ENCODE measurements around the gene C11orf42. TPM values are rescaled to one million over a fixed set of nuclear protein-coding genes. Genes with fewer than 3 reads are reported as not detected.
A peak's percentile ranks its signal among the peaks of the same experiment; 100 is the strongest.

C11orf42 gene
- polyA plus RNA-seq, 2 of the 4 experiments (the other 2 are of a cell fraction), result not detected

DNA sequence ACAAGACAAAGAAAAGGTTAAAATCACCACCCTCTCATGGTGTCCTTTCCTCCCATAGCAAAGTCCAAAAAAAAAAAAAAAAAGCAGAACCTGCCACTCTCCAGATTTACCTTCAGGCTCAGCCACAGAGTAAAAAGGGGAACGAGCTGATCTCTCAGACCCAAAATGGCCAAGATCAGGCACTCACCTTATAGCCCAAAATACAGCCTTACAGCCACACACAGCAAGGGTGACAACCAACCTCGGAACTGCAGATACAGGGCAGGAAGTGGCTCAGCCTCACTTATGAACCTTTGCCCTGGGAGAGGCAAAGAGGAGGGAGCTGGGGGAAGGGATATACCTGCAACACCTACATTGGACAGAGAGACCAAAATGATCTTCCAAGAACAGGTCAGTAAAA lies 24.6 kb downstream of the C11orf42 start (continued):
- TF ChIP-seq, protein P1, sequence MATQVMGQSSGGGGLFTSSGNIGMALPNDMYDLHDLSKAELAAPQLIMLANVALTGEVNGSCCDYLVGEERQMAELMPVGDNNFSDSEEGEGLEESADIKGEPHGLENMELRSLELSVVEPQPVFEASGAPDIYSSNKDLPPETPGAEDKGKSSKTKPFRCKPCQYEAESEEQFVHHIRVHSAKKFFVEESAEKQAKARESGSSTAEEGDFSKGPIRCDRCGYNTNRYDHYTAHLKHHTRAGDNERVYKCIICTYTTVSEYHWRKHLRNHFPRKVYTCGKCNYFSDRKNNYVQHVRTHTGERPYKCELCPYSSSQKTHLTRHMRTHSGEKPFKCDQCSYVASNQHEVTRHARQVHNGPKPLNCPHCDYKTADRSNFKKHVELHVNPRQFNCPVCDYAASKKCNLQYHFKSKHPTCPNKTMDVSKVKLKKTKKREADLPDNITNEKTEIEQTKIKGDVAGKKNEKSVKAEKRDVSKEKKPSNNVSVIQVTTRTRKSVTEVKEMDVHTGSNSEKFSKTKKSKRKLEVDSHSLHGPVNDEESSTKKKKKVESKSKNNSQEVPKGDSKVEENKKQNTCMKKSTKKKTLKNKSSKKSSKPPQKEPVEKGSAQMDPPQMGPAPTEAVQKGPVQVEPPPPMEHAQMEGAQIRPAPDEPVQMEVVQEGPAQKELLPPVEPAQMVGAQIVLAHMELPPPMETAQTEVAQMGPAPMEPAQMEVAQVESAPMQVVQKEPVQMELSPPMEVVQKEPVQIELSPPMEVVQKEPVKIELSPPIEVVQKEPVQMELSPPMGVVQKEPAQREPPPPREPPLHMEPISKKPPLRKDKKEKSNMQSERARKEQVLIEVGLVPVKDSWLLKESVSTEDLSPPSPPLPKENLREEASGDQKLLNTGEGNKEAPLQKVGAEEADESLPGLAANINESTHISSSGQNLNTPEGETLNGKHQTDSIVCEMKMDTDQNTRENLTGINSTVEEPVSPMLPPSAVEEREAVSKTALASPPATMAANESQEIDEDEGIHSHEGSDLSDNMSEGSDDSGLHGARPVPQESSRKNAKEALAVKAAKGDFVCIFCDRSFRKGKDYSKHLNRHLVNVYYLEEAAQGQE (IDR thresholded peaks at IDR 0.05), result no peak
- TF ChIP-seq TFCP2L1 (CRISPR knock-in tag; IDR thresholded peaks at IDR 0.05), result no peak
- TF ChIP-seq, protein P2, sequence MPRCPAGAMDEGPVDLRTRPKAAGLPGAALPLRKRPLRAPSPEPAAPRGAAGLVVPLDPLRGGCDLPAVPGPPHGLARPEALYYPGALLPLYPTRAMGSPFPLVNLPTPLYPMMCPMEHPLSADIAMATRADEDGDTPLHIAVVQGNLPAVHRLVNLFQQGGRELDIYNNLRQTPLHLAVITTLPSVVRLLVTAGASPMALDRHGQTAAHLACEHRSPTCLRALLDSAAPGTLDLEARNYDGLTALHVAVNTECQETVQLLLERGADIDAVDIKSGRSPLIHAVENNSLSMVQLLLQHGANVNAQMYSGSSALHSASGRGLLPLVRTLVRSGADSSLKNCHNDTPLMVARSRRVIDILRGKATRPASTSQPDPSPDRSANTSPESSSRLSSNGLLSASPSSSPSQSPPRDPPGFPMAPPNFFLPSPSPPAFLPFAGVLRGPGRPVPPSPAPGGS (IDR thresholded peaks at IDR 0.05), result no peak
- no peak for TF ChIP-seq HOXB13 (CRISPR knock-in tag; IDR thresholded peaks at IDR 0.05; ENCODE audit: low read depth)
- no peak for TF ChIP-seq HOXB5 (CRISPR knock-in tag; IDR thresholded peaks at IDR 0.05)
- no peak for TF ChIP-seq CEBPB (IDR thresholded peaks at IDR 0.05)
- no peak for TF ChIP-seq POLR2A (IDR thresholded peaks at IDR 0.05; ENCODE audit: low read length)
- no peak for TF ChIP-seq CHD4 (IDR thresholded peaks at IDR 0.05; ENCODE audit: borderline replicate concordance)
- TF ChIP-seq MYC (IDR thresholded peaks at IDR 0.05; ENCODE audit: borderline replicate concordance, low read length), result no peak
- TF ChIP-seq USF2 (IDR thresholded peaks at IDR 0.05), result no peak

DNA sequence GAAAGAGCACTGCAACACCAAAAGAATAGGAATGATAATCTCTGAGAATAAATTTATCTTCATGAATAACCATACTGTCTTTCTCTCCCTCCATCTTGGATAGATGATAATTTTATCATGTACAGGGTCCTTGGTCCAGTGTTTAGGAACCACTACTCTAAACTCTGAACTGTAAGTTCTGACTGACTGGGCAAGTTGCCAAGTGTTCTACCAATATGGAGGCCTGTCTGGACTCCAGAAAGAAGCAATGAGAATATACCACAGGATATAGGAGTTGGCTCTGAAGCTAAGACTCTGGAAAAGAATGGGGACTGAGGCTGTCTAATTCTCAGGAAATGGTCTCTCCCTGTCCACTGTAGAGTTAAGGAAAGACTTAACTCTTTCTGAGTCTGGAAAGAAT lies 27.5 kb downstream of the C11orf42 start:
- H3K4me3 ChIP-seq, result no peak overlapping the region
- ATAC-seq (no peak), DNase-seq (ENCODE audit: low read depth in 1 of 2, low spot score in 1 of 2) (no peak), FAIRE-seq (no peak)
- H3K4me1 ChIP-seq, result peaks cover 11% of the 10 kb centered on the region; the same call in 2 of the 3 replicates
- ChIA-PET CTCF (interaction anchor here (1.3 kb wide), 1 partner anchor 18 kb away, joined by 3 read pairs; no protein-coding TSS in a partner anchor), POLR2A (no interaction called here)
- no peak overlapping the region for H3K27ac ChIP-seq
- peak overlapping the region; percentile 95 for H3K4me2 ChIP-seq
- TF ChIP-seq, protein P2 (IDR thresholded peaks at IDR 0.05), result no peak
- TF ChIP-seq KDM1A (IDR thresholded peaks at IDR 0.05; ENCODE audit: low read depth), result no peak
- TF ChIP-seq EP300 (IDR thresholded peaks at IDR 0.05), result no peak
- no peak for TF ChIP-seq PHF8 (IDR thresholded peaks at IDR 0.05; ENCODE audit: borderline replicate concordance, low read depth)
- TF ChIP-seq NR3C1 (IDR thresholded peaks at IDR 0.05), result no peak
- no peaks in the 10 kb centered on the region for H3K9me3 ChIP-seq

GRCh38 chr11:6233984-6234386 lies 28.6 kb downstream of the C11orf42 start:
- CTCF ChIA-PET, result interaction anchor here (0.6 to 6.4 kb wide), 4 partner anchors 9 to 145 kb away, joined by 3 to 33 read pairs (median 4); no protein-coding TSS in a partner anchor

More at GRCh38 chr11:6233984-6234386, 28.6 kb downstream of the C11orf42 start:
- peak; percentile 7 to 28 for ATAC-seq
- POLR2A ChIA-PET, result interaction anchor here (0.9 to 2.8 kb wide), 4 partner anchors 9 to 86 kb away, joined by 3 to 12 read pairs (median 8); partner anchors contain the start of gene CAVIN3
- peak overlapping the region; percentile 95 for H3K4me2 ChIP-seq
- H3K27ac ChIP-seq, result peak overlapping the region; percentile 89
- peak overlapping the region; percentile 90 for H3K4me3 ChIP-seq
- no peak for FAIRE-seq
- no peaks in the 10 kb centered on the region for H3K9me3 ChIP-seq
- 7% methylated on average over 10 of the region's 10 CpGs for WGBS (ENCODE audit: missing lambda C conversion rate)
- TF ChIP-seq KDM5A (IDR thresholded peaks at IDR 0.05), result no peak
- 0 out of 2 replicates have a peak, but pooled peaks have one; percentile 54 for TF ChIP-seq TP53 (CRISPR knock-in tag; IDR thresholded peaks at IDR 0.05)
- no peak for DNase-seq (ENCODE audit: low read depth in 1 of 2, low spot score in 1 of 2)
- H3K4me1 ChIP-seq, result peaks cover 11% of the 10 kb centered on the region; the same call in 2 of the 3 replicates
